Loucy (cell line): ENCODE results near the gene UBE2D2.

Source experiments
- H2AFZ ChIP-seq: fragments of 200-600 bp; sonication (generic); 2 replicates; pipeline ENCODE4 v1.6.0; 2016; ENCODE audit warnings: antibody characterized with exemption, mild to moderate bottlenecking, low read length, moderate library complexity
- H3F3A ChIP-seq: fragments of 200-600 bp; 2 replicates; pipeline ENCODE4 v1.6.0; 2016; ENCODE audit warnings: antibody characterized with exemption, low read depth, mild to moderate bottlenecking
- H3K27me3 ChIP-seq: fragments of 200-600 bp; sonication (generic); 2 replicates; pipeline ENCODE4 v1.6.1; 2014; ENCODE audit warnings: low read length, mild to moderate bottlenecking; ENCODE audit not compliant: insufficient read depth, poor library complexity, severe bottlenecking
- H3K36me3 ChIP-seq: fragments of 200-600 bp; sonication (generic); 2 replicates; pipeline ENCODE4 v1.6.1; 2016; ENCODE audit warnings: low read length; ENCODE audit not compliant: insufficient read depth
- H3K4me1 ChIP-seq: fragments of 200-600 bp; sonication (generic); 2 replicates; pipeline ENCODE4 v1.5.1; 2014; ENCODE audit warnings: low read length, mild to moderate bottlenecking; ENCODE audit not compliant: insufficient read depth, poor library complexity, severe bottlenecking
- H3K4me2 ChIP-seq: fragments of 200-600 bp; sonication (generic); 2 replicates; pipeline ENCODE4 v1.6.0; 2014; ENCODE audit warnings: antibody characterized with exemption, low read length, low read depth, mild to moderate bottlenecking; ENCODE audit not compliant: poor library complexity, severe bottlenecking
- H3K4me3 ChIP-seq: fragments of 200-600 bp; sonication (generic); 2 replicates; pipeline ENCODE4 v1.5.1; 2014; ENCODE audit warnings: low read length, mild to moderate bottlenecking, mixed read lengths; ENCODE audit not compliant: poor library complexity, severe bottlenecking
- H3K79me2 ChIP-seq: fragments of 200-600 bp; sonication (generic); 2 replicates; pipeline ENCODE4 v1.6.1; 2014; ENCODE audit warnings: low read length; ENCODE audit not compliant: insufficient read depth
- H3K9ac ChIP-seq: fragments of 200-600 bp; sonication (generic); 2 replicates; pipeline ENCODE4 v1.6.0; 2014; ENCODE audit warnings: mild to moderate bottlenecking, low read depth, low read length, moderate library complexity; ENCODE audit not compliant: poor library complexity, severe bottlenecking
- H3K9me2 ChIP-seq: fragments of 200-600 bp; sonication (generic); replicated peaks from 2 replicates; pipeline ENCODE4 v1.6.1; 2016; ENCODE audit warnings: low read depth, low read length, mixed read lengths
- H3K9me3 ChIP-seq: fragments of 200-600 bp; sonication (generic); 2 replicates; pipeline ENCODE4 v1.6.1; 2014; ENCODE audit warnings: mild to moderate bottlenecking, antibody characterized with exemption, low read length, low read depth; ENCODE audit not compliant: insufficient read depth
- H4K20me1 ChIP-seq: fragments of 200-600 bp; sonication (generic); 2 replicates; pipeline ENCODE4 v1.6.0; 2014; ENCODE audit warnings: antibody characterized with exemption, low read length, mild to moderate bottlenecking; ENCODE audit not compliant: insufficient read depth, poor library complexity, severe bottlenecking
- EZH2phosphoT487 ChIP-seq: fragments of 200-600 bp; IDR thresholded peaks from 2 replicates; pipeline ENCODE4 v1.6.1; 2018; ENCODE audit warnings: antibody characterized with exemption, mild to moderate bottlenecking, moderate library complexity, borderline replicate concordance
- TF ChIP-seq, protein P1 (sequence below): fragments of 200-600 bp; sonication (generic); conservative IDR thresholded peaks from 2 replicates; pipeline ENCODE4 v1.5.1; 2014; ENCODE audit warnings: mild to moderate bottlenecking, antibody characterized with exemption, low read length

The UBE2D2 gene

DNA sequence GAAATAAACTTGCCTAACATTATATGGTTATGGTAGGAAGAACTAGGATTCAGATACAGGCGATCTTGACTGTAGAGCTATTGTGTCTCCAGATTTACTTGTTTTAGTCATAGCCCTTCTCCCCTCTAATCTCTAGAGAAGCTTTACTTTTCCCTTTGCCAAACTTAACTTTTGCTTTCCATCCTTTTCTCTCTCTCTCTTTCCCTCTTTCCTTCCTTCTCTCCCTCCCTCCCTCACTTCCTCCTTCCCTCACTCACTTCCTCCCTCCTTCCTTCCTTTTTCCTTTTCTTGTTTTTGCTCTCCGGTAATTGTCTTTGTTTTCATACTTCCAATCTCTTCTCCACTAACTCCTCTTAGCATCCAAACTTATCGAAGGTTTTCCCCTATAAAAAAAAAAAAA lies 10.4 kb downstream of the UBE2D2 start:
- Histone ChIP-seq H4K20me1 (peaks cover 82% of the 10 kb centered on the region), H3K36me3 (peaks cover 24% of the 10 kb centered on the region; the same call in 1 of the 2 replicates), H3K4me3 (no peak overlapping the region), H3K79me2 (peaks cover 98% of the 10 kb centered on the region), H3K4me1 (peaks cover 21% of the 10 kb centered on the region), H3K27me3 (no peaks in the 10 kb centered on the region), H3K9me2 (no peaks in the 10 kb centered on the region), H3K9me3 (no peaks in the 10 kb centered on the region), H2AFZ (no peak overlapping the region), H3K4me2 (peak overlapping the region; percentile 17), H3K9ac (no peak overlapping the region), H3F3A (0 out of 2 replicates have a peak, but pooled peaks cover 6% of the 10 kb centered on the region)
- TF ChIP-seq, protein P1, sequence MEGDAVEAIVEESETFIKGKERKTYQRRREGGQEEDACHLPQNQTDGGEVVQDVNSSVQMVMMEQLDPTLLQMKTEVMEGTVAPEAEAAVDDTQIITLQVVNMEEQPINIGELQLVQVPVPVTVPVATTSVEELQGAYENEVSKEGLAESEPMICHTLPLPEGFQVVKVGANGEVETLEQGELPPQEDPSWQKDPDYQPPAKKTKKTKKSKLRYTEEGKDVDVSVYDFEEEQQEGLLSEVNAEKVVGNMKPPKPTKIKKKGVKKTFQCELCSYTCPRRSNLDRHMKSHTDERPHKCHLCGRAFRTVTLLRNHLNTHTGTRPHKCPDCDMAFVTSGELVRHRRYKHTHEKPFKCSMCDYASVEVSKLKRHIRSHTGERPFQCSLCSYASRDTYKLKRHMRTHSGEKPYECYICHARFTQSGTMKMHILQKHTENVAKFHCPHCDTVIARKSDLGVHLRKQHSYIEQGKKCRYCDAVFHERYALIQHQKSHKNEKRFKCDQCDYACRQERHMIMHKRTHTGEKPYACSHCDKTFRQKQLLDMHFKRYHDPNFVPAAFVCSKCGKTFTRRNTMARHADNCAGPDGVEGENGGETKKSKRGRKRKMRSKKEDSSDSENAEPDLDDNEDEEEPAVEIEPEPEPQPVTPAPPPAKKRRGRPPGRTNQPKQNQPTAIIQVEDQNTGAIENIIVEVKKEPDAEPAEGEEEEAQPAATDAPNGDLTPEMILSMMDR: no peak
- TF ChIP-seq EZH2phosphoT487: no peak

DNA sequence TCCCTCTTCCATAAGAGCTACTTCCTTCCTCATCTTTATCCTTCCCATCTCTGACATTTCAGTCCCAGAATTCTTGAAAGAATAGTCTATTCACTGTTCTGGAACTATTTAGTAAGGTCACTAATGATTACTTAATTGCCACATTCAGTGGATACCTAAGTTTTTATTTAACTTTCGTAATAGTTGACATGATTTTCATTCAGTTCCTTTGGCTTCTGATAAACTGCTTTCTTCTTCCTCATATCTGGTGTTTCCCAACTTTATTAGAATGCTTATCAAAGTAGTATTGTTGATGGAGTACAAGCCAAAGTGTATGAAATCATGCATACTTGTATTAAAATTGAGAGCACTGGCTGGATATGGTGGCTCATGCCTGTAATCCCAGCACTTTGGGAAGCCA lies 10.8 kb downstream of the UBE2D2 start:
- Histone ChIP-seq H3K9me2 (no peaks in the 10 kb centered on the region), H3K36me3 (peaks cover 24% of the 10 kb centered on the region; the same call in 1 of the 2 replicates), H3K9me3 (no peaks in the 10 kb centered on the region), H3K4me3 (no peak overlapping the region), H3K79me2 (peaks cover 98% of the 10 kb centered on the region), H3K4me1 (peaks cover 21% of the 10 kb centered on the region), H3K4me2 (peak overlapping the region; percentile 17), H2AFZ (no peak overlapping the region), H4K20me1 (peaks cover 82% of the 10 kb centered on the region), H3K27me3 (no peaks in the 10 kb centered on the region), H3K9ac (no peak overlapping the region), H3F3A (0 out of 2 replicates have a peak, but pooled peaks cover 6% of the 10 kb centered on the region)
- no peak for TF ChIP-seq EZH2phosphoT487
- TF ChIP-seq, protein P1: no peak

DNA sequence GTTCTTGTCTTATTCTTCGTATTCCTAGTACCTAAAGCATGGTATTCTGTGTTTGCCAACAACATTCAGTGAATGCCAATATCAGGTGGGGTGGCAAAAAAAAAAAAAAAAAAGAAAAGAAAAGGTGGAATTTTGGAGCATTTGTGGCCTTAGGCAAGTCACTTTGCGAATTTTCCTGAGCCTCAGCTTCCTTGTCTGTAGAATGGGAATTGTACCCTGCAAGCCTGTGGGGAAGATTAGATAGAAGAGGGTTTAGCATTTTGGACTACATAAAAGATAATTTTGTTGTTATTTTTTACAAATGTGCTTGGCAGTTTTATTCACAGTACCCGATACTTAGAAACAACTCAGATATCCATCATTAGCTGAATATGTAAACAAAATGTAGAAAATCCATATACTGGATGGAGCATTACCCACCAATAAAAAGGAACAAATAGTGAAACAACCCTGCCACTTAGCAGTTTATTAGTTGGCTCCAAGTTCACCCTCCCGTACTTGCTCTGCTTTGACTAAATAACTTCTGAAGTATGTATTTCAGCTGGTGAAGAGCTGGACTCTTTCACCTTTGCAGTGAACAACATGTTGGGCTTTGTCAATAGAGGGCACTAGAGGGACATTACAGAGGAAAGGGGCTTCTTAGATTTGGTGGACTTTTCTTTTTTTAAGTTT lies 13.6 kb downstream of the UBE2D2 start:
- Histone ChIP-seq H3K4me3 (no peak overlapping the region), H3K9me2 (no peaks in the 10 kb centered on the region), H3K4me2 (peak overlapping the region; percentile 18), H3K36me3 (peaks cover 24% of the 10 kb centered on the region; the same call in 1 of the 2 replicates), H2AFZ (no peak overlapping the region), H3K4me1 (peaks cover 28% of the 10 kb centered on the region), H3K9me3 (no peaks in the 10 kb centered on the region), H3K27me3 (no peaks in the 10 kb centered on the region), H3K79me2 (peaks cover 98% of the 10 kb centered on the region), H4K20me1 (peaks cover 84% of the 10 kb centered on the region), H3K9ac (no peak overlapping the region), H3F3A (0 out of 2 replicates have a peak, but pooled peaks cover 6% of the 10 kb centered on the region)
- TF ChIP-seq, protein P1: peak; percentile 83
- no peak for TF ChIP-seq EZH2phosphoT487
